ENCODE results near the gene LPP. TPM values are rescaled to one million over a fixed set of nuclear protein-coding genes. Genes with fewer than 3 reads are reported as not detected.
"Not testable (repeated sequence)": the region's sequence is repeated elsewhere in the genome, so short reads cannot be mapped to it uniquely, and the experiment has no call there.

Gene LPP
- total RNA-seq, 2 donors from 2014 or later, result 46.6 to 92.4 TPM

- Mint-ChIP-seq H3K9me3 (no peaks in the 10 kb centered on the region), H3K27ac (no peak overlapping the region), H3K27me3 (no peaks in the 10 kb centered on the region), H3K4me1 (peaks cover 11% of the 10 kb centered on the region), H3K36me3 (ENCODE audit: low read depth) (no peaks in the 10 kb centered on the region), H3K4me3 (no peak overlapping the region)
- ATAC-seq (replicated peaks), result peak; percentile 39
Measured at GRCh38 chr3:188689101-188689574, 535.2 kb downstream of the LPP start.

GRCh38 chr3:188690064-188690463, 536.1 kb downstream of the LPP start:
- no peaks in the 10 kb centered on the region for H3K36me3 Mint-ChIP-seq (ENCODE audit: low read depth)
- peaks cover 10% of the 10 kb centered on the region for H3K4me1 Mint-ChIP-seq
- no peaks in the 10 kb centered on the region for H3K27me3 Mint-ChIP-seq
- no peaks in the 10 kb centered on the region for H3K9me3 Mint-ChIP-seq
- no peak for ATAC-seq (replicated peaks)
- H3K4me3 Mint-ChIP-seq, result no peak overlapping the region
- H3K27ac Mint-ChIP-seq, result no peak overlapping the region

- H3K36me3 Mint-ChIP-seq (ENCODE audit: low read depth), result no peaks in the 10 kb centered on the region
- peaks cover 13% of the 10 kb centered on the region for H3K4me1 Mint-ChIP-seq
- no peaks in the 10 kb centered on the region for H3K27me3 Mint-ChIP-seq
- H3K9me3 Mint-ChIP-seq, result no peaks in the 10 kb centered on the region
- no peak overlapping the region for H3K27ac Mint-ChIP-seq
- no peak for ATAC-seq (replicated peaks)
- H3K4me3 Mint-ChIP-seq, result no peak overlapping the region
Measured at GRCh38 chr3:188691004-188691403, 537.0 kb downstream of the LPP start.

GRCh38 chr3:188691665-188692064, 537.7 kb downstream of the LPP start:
- no peak overlapping the region for H3K27ac Mint-ChIP-seq
- peaks cover 9% of the 10 kb centered on the region for H3K4me1 Mint-ChIP-seq
- ATAC-seq (replicated peaks), result no peak
- no peak overlapping the region for H3K4me3 Mint-ChIP-seq
- no peaks in the 10 kb centered on the region for H3K27me3 Mint-ChIP-seq
- H3K36me3 Mint-ChIP-seq (ENCODE audit: low read depth), result no peaks in the 10 kb centered on the region
- H3K9me3 Mint-ChIP-seq, result no peaks in the 10 kb centered on the region

GRCh38 chr3:188692700-188693099, 538.7 kb downstream of the LPP start:
- Mint-ChIP-seq H3K9me3 (no peaks in the 10 kb centered on the region), H3K27ac (no peak overlapping the region), H3K36me3 (ENCODE audit: low read depth) (no peaks in the 10 kb centered on the region), H3K4me3 (no peak overlapping the region), H3K4me1 (peaks cover 16% of the 10 kb centered on the region), H3K27me3 (no peaks in the 10 kb centered on the region)
- ATAC-seq (replicated peaks), result no peak

GRCh38 chr3:188693435-188693834, 539.5 kb downstream of the LPP start:
- Mint-ChIP-seq H3K4me3 (no peak overlapping the region), H3K27ac (no peak overlapping the region), H3K36me3 (ENCODE audit: low read depth) (no peaks in the 10 kb centered on the region), H3K9me3 (no peaks in the 10 kb centered on the region), H3K27me3 (no peaks in the 10 kb centered on the region), H3K4me1 (peaks cover 13% of the 10 kb centered on the region)
- ATAC-seq (replicated peaks), result no peak

GRCh38 chr3:188695241-188695640, 541.3 kb downstream of the LPP start:
- Mint-ChIP-seq H3K9me3 (no peaks in the 10 kb centered on the region), H3K27ac (no peak overlapping the region), H3K4me3 (no peak overlapping the region), H3K4me1 (peaks cover 19% of the 10 kb centered on the region), H3K27me3 (no peaks in the 10 kb centered on the region), H3K36me3 (ENCODE audit: low read depth) (no peaks in the 10 kb centered on the region)
- peak; percentile 39 for ATAC-seq (replicated peaks)

GRCh38 chr3:188697127-188697526, 543.2 kb downstream of the LPP start:
- H3K9me3 Mint-ChIP-seq, result no peaks in the 10 kb centered on the region
- no peak overlapping the region for H3K27ac Mint-ChIP-seq
- no peaks in the 10 kb centered on the region for H3K36me3 Mint-ChIP-seq (ENCODE audit: low read depth)
- H3K27me3 Mint-ChIP-seq, result no peaks in the 10 kb centered on the region
- H3K4me1 Mint-ChIP-seq, result peaks cover 28% of the 10 kb centered on the region
- ATAC-seq (replicated peaks), result peak; percentile 54
- H3K4me3 Mint-ChIP-seq, result peak overlapping the region; percentile 34

GRCh38 chr3:188698436-188698835, 544.5 kb downstream of the LPP start:
- H3K4me3 Mint-ChIP-seq, result no peak overlapping the region
- no peaks in the 10 kb centered on the region for H3K27me3 Mint-ChIP-seq
- peaks cover 28% of the 10 kb centered on the region for H3K4me1 Mint-ChIP-seq
- no peaks in the 10 kb centered on the region for H3K9me3 Mint-ChIP-seq
- H3K36me3 Mint-ChIP-seq (ENCODE audit: low read depth), result no peaks in the 10 kb centered on the region
- H3K27ac Mint-ChIP-seq, result no peak overlapping the region
- ATAC-seq (replicated peaks), result no peak

GRCh38 chr3:188700501-188700900, 546.5 kb downstream of the LPP start:
- peak overlapping the region; percentile 34 for H3K4me3 Mint-ChIP-seq
- H3K4me1 Mint-ChIP-seq, result peaks cover 24% of the 10 kb centered on the region
- H3K27ac Mint-ChIP-seq, result peak overlapping the region; percentile 84

GRCh38 chr3:188700918-188701317, 547.0 kb downstream of the LPP start:
- H3K36me3 Mint-ChIP-seq (ENCODE audit: low read depth), result no peaks in the 10 kb centered on the region
- peak overlapping the region; percentile 34 for H3K4me3 Mint-ChIP-seq
- peak; percentile 42 for ATAC-seq (replicated peaks)
- no peaks in the 10 kb centered on the region for H3K9me3 Mint-ChIP-seq
- H3K27me3 Mint-ChIP-seq, result no peaks in the 10 kb centered on the region
- H3K27ac Mint-ChIP-seq, result peak overlapping the region; percentile 84
- peaks cover 23% of the 10 kb centered on the region for H3K4me1 Mint-ChIP-seq

More at GRCh38 chr3:188700501-188700900, 546.5 kb downstream of the LPP start:
- no peaks in the 10 kb centered on the region for H3K27me3 Mint-ChIP-seq
- no peaks in the 10 kb centered on the region for H3K9me3 Mint-ChIP-seq
- ATAC-seq (replicated peaks), result peak; percentile 91
- no peaks in the 10 kb centered on the region for H3K36me3 Mint-ChIP-seq (ENCODE audit: low read depth)

- peaks cover 23% of the 10 kb centered on the region for H3K4me1 Mint-ChIP-seq
- no peaks in the 10 kb centered on the region for H3K36me3 Mint-ChIP-seq (ENCODE audit: low read depth)
- H3K4me3 Mint-ChIP-seq, result no peak overlapping the region
- peak overlapping the region; percentile 84 for H3K27ac Mint-ChIP-seq
- no peaks in the 10 kb centered on the region for H3K27me3 Mint-ChIP-seq
- H3K9me3 Mint-ChIP-seq, result no peaks in the 10 kb centered on the region
- ATAC-seq (replicated peaks), result no peak
Measured at GRCh38 chr3:188701485-188701969, 547.6 kb downstream of the LPP start.

GRCh38 chr3:188702028-188702427, 548.1 kb downstream of the LPP start:
- not testable (repeated sequence) for H3K4me3 Mint-ChIP-seq; H3K9me3 Mint-ChIP-seq; H3K27ac Mint-ChIP-seq; H3K36me3 Mint-ChIP-seq (ENCODE audit: low read depth); H3K27me3 Mint-ChIP-seq; ATAC-seq (replicated peaks)
- H3K4me1 Mint-ChIP-seq, result peaks cover 20% of the 10 kb centered on the region

GRCh38 chr3:188706176-188706575, 552.2 kb downstream of the LPP start:
- no peaks in the 10 kb centered on the region for H3K9me3 Mint-ChIP-seq
- ATAC-seq (replicated peaks), result no peak
- H3K4me3 Mint-ChIP-seq, result no peak overlapping the region
- peaks cover 21% of the 10 kb centered on the region for H3K36me3 Mint-ChIP-seq (ENCODE audit: low read depth)
- H3K27ac Mint-ChIP-seq, result no peak overlapping the region
- H3K27me3 Mint-ChIP-seq, result no peaks in the 10 kb centered on the region
- H3K4me1 Mint-ChIP-seq, result no peaks in the 10 kb centered on the region

GRCh38 chr3:188706599-188706998, 552.6 kb downstream of the LPP start:
- H3K27ac Mint-ChIP-seq, result no peak overlapping the region
- ATAC-seq (replicated peaks), result no peak

More at GRCh38 chr3:188706599-188706998, 552.6 kb downstream of the LPP start:
- Mint-ChIP-seq H3K36me3 (ENCODE audit: low read depth) (peaks cover 21% of the 10 kb centered on the region), H3K4me3 (no peak overlapping the region), H3K9me3 (no peaks in the 10 kb centered on the region), H3K27me3 (no peaks in the 10 kb centered on the region), H3K4me1 (no peaks in the 10 kb centered on the region)

Measured in activated T-helper 17 cell treated with anti-CD3 and anti-CD28 coated beads, Interleukin-2, amount 50 U/mL, for 72 hours (primary cell).